Measurements from ENCODE around the gene DNAJC3. TPM values are rescaled to one million over a fixed set of nuclear protein-coding genes. Genes with fewer than 3 reads are reported as not detected.

Gene DNAJC3
- total RNA-seq, 2 experiments from 2014 or later, result 17.6 to 17.7 TPM

DNA sequence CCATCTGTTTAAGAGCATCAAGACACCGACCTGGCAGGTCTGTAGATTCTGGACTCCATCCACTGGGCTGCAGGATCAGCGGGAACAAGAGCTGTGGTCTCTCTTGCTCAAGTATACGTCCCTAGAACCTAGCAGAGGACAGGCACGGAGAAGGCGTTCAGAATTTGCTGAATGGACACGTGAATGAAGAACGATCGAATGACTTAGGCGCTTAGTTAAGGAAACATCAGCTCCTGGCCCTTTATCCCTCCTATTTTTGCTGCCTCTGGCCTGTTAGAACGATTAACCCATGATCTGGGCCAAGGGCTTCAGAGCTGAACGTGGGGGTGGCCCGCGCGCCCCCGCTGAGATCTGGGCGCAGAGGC is 33.4 kb upstream of the DNAJC3 start:
- Mint-ChIP-seq H3K9me3 (no peaks in the 10 kb centered on the region), H3K4me3 (peak overlapping the region; percentile 34), H3K4me1 (ENCODE audit: low read depth) (peaks cover 5% of the 10 kb centered on the region), H3K27me3 (peaks cover 53% of the 10 kb centered on the region), H3K36me3 (ENCODE audit: low read depth) (no peaks in the 10 kb centered on the region), H3K27ac (no peak overlapping the region)
- intact Hi-C loops (cut with DNase I, micrococcal nuclease), result no loop called here
- H3K9me3 ChIP-seq (ENCODE audit: control insufficient read depth in 1 of 2, insufficient read depth in 1 of 2, low read length in 2 of 2), result peaks cover 0 to 9% of the 10 kb centered on the region in 2 experiments
- CTCF ChIA-PET, result no interaction called here
- H3K36me3 ChIP-seq (ENCODE audit: insufficient read depth, low read length), result no peaks in the 10 kb centered on the region
- ATAC-seq (ENCODE audit: poor library complexity), result no peak
- POLR2A ChIA-PET, result no interaction called here
- H3K27me3 ChIP-seq (ENCODE audit: control insufficient read depth in 1 of 2, insufficient read depth in 2 of 2, low read length in 2 of 2), result peaks cover 24 to 41% of the 10 kb centered on the region in 2 experiments
- TF ChIP-seq, protein P1, sequence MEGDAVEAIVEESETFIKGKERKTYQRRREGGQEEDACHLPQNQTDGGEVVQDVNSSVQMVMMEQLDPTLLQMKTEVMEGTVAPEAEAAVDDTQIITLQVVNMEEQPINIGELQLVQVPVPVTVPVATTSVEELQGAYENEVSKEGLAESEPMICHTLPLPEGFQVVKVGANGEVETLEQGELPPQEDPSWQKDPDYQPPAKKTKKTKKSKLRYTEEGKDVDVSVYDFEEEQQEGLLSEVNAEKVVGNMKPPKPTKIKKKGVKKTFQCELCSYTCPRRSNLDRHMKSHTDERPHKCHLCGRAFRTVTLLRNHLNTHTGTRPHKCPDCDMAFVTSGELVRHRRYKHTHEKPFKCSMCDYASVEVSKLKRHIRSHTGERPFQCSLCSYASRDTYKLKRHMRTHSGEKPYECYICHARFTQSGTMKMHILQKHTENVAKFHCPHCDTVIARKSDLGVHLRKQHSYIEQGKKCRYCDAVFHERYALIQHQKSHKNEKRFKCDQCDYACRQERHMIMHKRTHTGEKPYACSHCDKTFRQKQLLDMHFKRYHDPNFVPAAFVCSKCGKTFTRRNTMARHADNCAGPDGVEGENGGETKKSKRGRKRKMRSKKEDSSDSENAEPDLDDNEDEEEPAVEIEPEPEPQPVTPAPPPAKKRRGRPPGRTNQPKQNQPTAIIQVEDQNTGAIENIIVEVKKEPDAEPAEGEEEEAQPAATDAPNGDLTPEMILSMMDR (IDR thresholded peaks at IDR 0.05), result no peak
- H3K4me3 ChIP-seq (ENCODE audit: low read length), result no peak overlapping the region
- no peak for DNase-seq
- H3K4me1 ChIP-seq (ENCODE audit: insufficient read depth, low read length), result peaks cover 13% of the 10 kb centered on the region
- no peak overlapping the region for H3K27ac ChIP-seq (ENCODE audit: low read depth in 1 of 2, low read length in 2 of 2)

DNA sequence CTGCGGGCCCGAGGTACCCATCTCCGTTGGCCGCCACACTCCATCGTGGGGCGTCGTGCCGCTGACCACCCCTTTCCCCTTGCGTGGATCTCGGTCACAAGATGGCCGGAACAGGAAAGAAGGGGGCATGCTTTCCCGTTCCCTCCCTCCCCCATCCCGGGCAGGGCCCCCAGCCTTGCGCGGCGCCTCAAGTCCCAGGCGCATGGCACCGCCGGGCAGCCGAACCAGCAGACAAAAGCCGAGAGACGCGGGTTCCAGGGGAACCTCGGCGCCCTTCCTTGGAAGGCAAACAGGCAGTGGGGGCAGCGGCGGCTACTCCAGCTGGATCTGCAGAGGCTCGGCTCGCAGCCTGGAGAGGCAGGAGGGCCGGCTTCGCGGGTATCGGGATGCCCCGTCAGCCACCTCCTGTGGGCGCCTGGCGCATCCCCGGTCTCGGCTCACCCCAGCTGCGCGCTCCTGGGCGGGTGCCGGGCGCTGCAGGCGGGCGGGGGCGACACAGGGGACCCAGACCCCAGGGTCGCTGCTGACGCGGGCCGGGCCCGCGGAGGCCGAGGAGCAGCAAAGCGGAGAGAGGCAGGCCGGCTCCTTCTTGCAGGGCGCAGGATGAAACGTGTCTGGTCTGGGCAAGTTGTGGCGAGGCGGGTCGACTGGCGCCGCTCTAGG is 32.9 kb upstream of the DNAJC3 start:
- Mint-ChIP-seq H3K4me1 (ENCODE audit: low read depth) (peaks cover 5% of the 10 kb centered on the region), H3K27me3 (peaks cover 48% of the 10 kb centered on the region), H3K9me3 (no peaks in the 10 kb centered on the region), H3K36me3 (ENCODE audit: low read depth) (no peaks in the 10 kb centered on the region), H3K27ac (no peak overlapping the region), H3K4me3 (no peak overlapping the region)
- ATAC-seq (ENCODE audit: poor library complexity) (no peak), DNase-seq (no peak)
- Histone ChIP-seq H3K27ac (ENCODE audit: low read depth in 1 of 2, low read length in 2 of 2) (no peak overlapping the region), H3K9me3 (ENCODE audit: control insufficient read depth in 1 of 2, insufficient read depth in 1 of 2, low read length in 2 of 2) (peaks cover 0 to 9% of the 10 kb centered on the region in 2 experiments), H3K36me3 (ENCODE audit: insufficient read depth, low read length) (no peaks in the 10 kb centered on the region), H3K4me1 (ENCODE audit: insufficient read depth, low read length) (peaks cover 13% of the 10 kb centered on the region), H3K4me3 (ENCODE audit: low read length) (no peak overlapping the region), H3K27me3 (ENCODE audit: control insufficient read depth in 1 of 2, insufficient read depth in 2 of 2, low read length in 2 of 2) (peaks cover 24 to 41% of the 10 kb centered on the region in 2 experiments)
- ChIA-PET POLR2A (no interaction called here), CTCF (no interaction called here)
- TF ChIP-seq, protein P1 (IDR thresholded peaks at IDR 0.05), result no peak
- intact Hi-C loops (cut with DNase I, micrococcal nuclease), result no loop called here

DNA sequence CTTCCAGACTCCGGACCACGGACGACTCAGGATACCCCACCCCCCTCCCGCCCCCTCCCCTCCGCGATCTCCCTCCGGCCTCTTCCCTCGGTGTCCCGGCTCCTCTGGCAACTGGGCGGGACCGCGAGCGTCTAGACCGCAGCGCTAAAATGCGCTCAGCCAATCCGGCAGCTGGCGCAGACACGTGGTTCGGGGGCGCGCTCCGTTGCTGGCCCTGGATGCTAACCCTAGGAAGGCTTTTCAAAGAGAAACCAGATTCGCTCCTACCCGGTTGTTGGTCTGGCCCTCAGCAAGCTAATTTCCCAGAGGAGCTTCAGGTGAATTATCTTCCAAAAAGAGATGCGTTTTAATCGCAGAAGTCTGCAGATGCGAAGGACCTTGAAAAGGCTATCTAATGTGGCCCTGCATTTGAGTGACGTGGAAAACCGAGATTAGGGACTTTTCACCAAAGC is 32.3 kb upstream of the DNAJC3 start, which contains the start of gene DZIP1:
DZIP1 (minus strand) TSS at position 106 of the 452 bp plus-strand sequence. CDS start 2,677 bp downstream, outside the sequence.
- H3K27me3 Mint-ChIP-seq, result peaks cover 47% of the 10 kb centered on the region
- Histone ChIP-seq H3K27me3 (ENCODE audit: control insufficient read depth in 1 of 2, insufficient read depth in 2 of 2, low read length in 2 of 2) (peaks cover 24 to 41% of the 10 kb centered on the region in 2 experiments), H3K9me3 (ENCODE audit: control insufficient read depth in 1 of 2, insufficient read depth in 1 of 2, low read length in 2 of 2) (peaks cover 0 to 13% of the 10 kb centered on the region in 2 experiments), H3K36me3 (ENCODE audit: insufficient read depth, low read length) (no peaks in the 10 kb centered on the region), H3K27ac (ENCODE audit: low read depth in 1 of 2, low read length in 2 of 2) (no peak within 1 kb of the TSS), H3K4me3 (ENCODE audit: low read length) (no peak within 1 kb of the TSS), H3K4me1 (ENCODE audit: insufficient read depth, low read length) (peaks cover 13% of the 10 kb centered on the region)
- peak in 1 of 14 experiments; percentile 3 for DNase-seq
- H3K36me3 Mint-ChIP-seq (ENCODE audit: low read depth), result no peaks in the 10 kb centered on the region
- no peak within 1 kb of the TSS for H3K27ac Mint-ChIP-seq
- ChIA-PET CTCF (no interaction called here), POLR2A (no interaction called here)
- no peak for ATAC-seq (ENCODE audit: poor library complexity)
- no peaks in the 10 kb centered on the region for H3K9me3 Mint-ChIP-seq
- intact Hi-C loops (cut with DNase I, micrococcal nuclease), result no loop called here
- H3K4me1 Mint-ChIP-seq (ENCODE audit: low read depth), result peaks cover 5% of the 10 kb centered on the region
- TF ChIP-seq, protein P1 (IDR thresholded peaks at IDR 0.05), result no peak
- peak within 1 kb of the TSS; percentile 34 for H3K4me3 Mint-ChIP-seq

Data from CD4-positive, alpha-beta T cell (primary cell).